Measurements from ENCODE around the gene ART1.
A peak's percentile ranks its signal among the peaks of the same experiment; 100 is the strongest.

The ART1 gene

DNA sequence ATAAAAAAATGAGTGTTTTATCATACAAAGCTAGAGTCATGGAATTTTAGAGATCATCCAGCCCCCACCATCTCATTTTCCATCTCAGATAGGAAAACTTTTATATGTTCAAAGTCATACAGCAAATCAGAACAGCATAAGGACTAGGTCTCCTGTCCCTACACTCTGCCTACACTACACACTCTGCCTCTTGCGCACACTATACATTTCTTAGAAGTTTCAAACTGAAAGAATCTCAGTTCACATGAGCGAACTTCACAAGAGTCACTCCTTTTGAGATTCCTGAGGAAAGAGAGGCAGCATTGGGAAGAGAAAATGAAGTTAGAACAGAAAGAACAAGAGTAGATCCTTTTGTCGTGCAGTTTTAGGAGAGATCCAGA is 39.7 kb upstream of the ART1 start:
- no peak overlapping the region for H3K4me2 ChIP-seq (ENCODE audit: low read length, poor library complexity, severe bottlenecking)
- WGBS: 100% methylated on average over 3 of the region's 3 CpGs

DNA sequence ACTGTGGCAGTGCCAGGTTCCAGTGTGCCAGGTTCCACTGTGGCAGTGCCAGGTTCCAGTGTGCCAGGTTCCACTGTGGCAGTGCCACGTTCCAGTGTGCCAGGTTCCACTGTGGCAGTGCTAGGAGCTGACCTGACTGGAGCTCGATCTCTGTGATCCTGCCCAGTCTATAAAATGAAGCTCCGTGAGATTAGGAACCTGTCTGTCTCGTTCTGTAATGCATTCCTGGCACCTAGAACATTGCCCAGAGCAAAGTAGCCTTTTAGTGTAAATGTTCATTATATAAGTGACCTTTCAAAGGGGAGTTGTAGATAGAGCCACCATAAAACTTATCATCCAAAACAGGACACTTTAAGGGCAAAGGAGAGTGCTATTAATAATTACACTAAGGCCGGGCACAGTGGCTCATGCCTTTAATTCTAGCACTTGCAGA is 39.1 kb upstream of the ART1 start:
- no peak overlapping the region for H4K91ac ChIP-seq (ENCODE audit: low read length)

More for the DNA sequence above, 39.7 kb upstream of the ART1 start:
- Histone ChIP-seq H2BK120ac (ENCODE audit: low read depth, low read length) (no peak overlapping the region), H3K27ac (ENCODE audit: low read length, poor library complexity, severe bottlenecking) (no peak overlapping the region), H4K91ac (ENCODE audit: low read length) (no peak overlapping the region), H3K4ac (ENCODE audit: low read depth in 1 of 2, low read length in 2 of 2) (no peak overlapping the region), H3K27me3 (ENCODE audit: control insufficient read depth in 1 of 2, insufficient read depth in 1 of 2, low read length in 2 of 2) (no peaks in the 10 kb centered on the region), H2BK12ac (ENCODE audit: low read length in 2 of 2) (no peak overlapping the region), H3K36me3 (ENCODE audit: control insufficient read depth in 1 of 2, insufficient read depth in 2 of 2, low read depth in 1 of 2, low read length in 2 of 2) (no peaks in the 10 kb centered on the region), H3K79me1 (replicated peaks; ENCODE audit: low read length, poor library complexity, severe bottlenecking) (no peaks in the 10 kb centered on the region), H3K23ac (ENCODE audit: low read length in 2 of 2) (no peak overlapping the region), H3K4me3 (ENCODE audit: insufficient read depth in 1 of 2, low read depth in 1 of 2, low read length in 2 of 2) (no peak overlapping the region), H3K4me1 (ENCODE audit: control insufficient read depth, insufficient read depth, low read depth, low read length) (no peaks in the 10 kb centered on the region), H2BK15ac (ENCODE audit: low read depth, poor library complexity, severe bottlenecking) (no peak overlapping the region), H3K9me3 (ENCODE audit: control insufficient read depth, low read length) (no peaks in the 10 kb centered on the region), H4K8ac (ENCODE audit: low read length) (no peak overlapping the region), H2AK5ac (ENCODE audit: low read length, severe bottlenecking) (no peak overlapping the region), H2BK5ac (ENCODE audit: low read depth, low read length, poor library complexity, severe bottlenecking) (no peak overlapping the region), H3K9ac (ENCODE audit: low read length) (no peak overlapping the region), H2AFZ (ENCODE audit: low read depth, low read length) (no peak overlapping the region), H3K14ac (ENCODE audit: low read length in 2 of 2) (no peak overlapping the region), H3K18ac (ENCODE audit: low read depth in 1 of 2, low read length in 2 of 2) (no peak overlapping the region)
- no peak for DNase-seq

DNA sequence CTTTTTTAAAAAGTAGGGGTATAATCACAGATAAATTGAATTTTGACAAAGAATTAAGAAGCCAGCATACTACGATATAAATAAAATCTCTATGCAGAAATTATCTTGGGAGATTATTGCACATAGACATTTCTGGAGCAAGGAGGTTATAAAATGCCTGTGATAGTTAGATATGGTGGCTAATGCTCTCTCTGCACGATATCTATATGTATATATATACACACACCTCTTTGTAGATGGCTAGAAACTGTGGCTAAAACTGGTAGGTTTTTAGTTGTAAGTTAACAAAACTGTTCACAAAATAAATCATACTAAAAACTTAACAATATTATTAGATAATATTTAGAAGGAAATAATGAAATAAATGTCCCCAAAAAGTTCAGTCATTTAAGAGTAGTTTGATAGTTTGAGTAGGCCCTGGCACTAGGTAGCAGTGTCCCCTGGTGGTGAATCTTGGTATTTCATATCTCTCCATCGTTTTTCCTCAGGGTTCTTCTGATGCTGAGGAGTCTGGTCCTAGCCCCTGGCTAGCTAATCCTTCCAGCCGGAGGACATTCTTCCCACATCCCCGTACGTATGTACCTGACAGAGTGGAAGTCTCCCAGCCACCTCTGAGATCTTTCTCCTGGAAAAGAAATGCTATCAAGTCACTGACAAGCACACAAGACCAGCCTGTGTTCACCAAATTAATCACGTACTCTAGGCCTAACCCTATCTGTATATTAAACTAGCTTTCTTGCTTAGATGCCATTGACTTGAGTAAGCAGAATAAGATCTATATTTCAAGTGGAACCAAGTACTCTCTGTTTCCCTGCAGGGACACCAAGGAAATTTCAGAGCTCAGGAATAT is 35.3 kb upstream of the ART1 start:
- H2BK12ac ChIP-seq (ENCODE audit: low read length in 2 of 2): no peak overlapping the region
- no peak overlapping the region for H4K8ac ChIP-seq (ENCODE audit: low read length)
- no peak overlapping the region for H3K4me3 ChIP-seq (ENCODE audit: insufficient read depth in 1 of 2, low read depth in 1 of 2, low read length in 2 of 2)
- no peak overlapping the region for H3K14ac ChIP-seq (ENCODE audit: low read length in 2 of 2)
- H2BK15ac ChIP-seq (ENCODE audit: low read depth, poor library complexity, severe bottlenecking): no peak overlapping the region
- H3K27ac ChIP-seq (ENCODE audit: low read length, poor library complexity, severe bottlenecking): no peak overlapping the region
- H3K23ac ChIP-seq (ENCODE audit: low read length in 2 of 2): no peak overlapping the region
- DNase-seq: peak; percentile 45
- no peaks in the 10 kb centered on the region for H3K36me3 ChIP-seq (ENCODE audit: control insufficient read depth in 1 of 2, insufficient read depth in 2 of 2, low read depth in 1 of 2, low read length in 2 of 2)
- H3K4me1 ChIP-seq (ENCODE audit: control insufficient read depth, insufficient read depth, low read depth, low read length): peaks cover under 1% of the 10 kb centered on the region
- no peak overlapping the region for H4K91ac ChIP-seq (ENCODE audit: low read length)
- no peak overlapping the region for H2AFZ ChIP-seq (ENCODE audit: low read depth, low read length)
- no peaks in the 10 kb centered on the region for H3K79me1 ChIP-seq (replicated peaks; ENCODE audit: low read length, poor library complexity, severe bottlenecking)
- WGBS: 25% methylated on average over 4 of the region's 7 CpGs
- no peak overlapping the region for H3K4me2 ChIP-seq (ENCODE audit: low read length, poor library complexity, severe bottlenecking)
- H3K27me3 ChIP-seq (ENCODE audit: control insufficient read depth in 1 of 2, insufficient read depth in 1 of 2, low read length in 2 of 2): no peaks in the 10 kb centered on the region
- H2BK120ac ChIP-seq (ENCODE audit: low read depth, low read length): no peak overlapping the region
- H3K9ac ChIP-seq (ENCODE audit: low read length): no peak overlapping the region
- H2AK5ac ChIP-seq (ENCODE audit: low read length, severe bottlenecking): no peak overlapping the region
- H3K4ac ChIP-seq (ENCODE audit: low read depth in 1 of 2, low read length in 2 of 2): no peak overlapping the region
- H2BK5ac ChIP-seq (ENCODE audit: low read depth, low read length, poor library complexity, severe bottlenecking): no peak overlapping the region
- peaks cover 6% of the 10 kb centered on the region for H3K9me3 ChIP-seq (ENCODE audit: control insufficient read depth, low read length)
- no peak overlapping the region for H3K18ac ChIP-seq (ENCODE audit: low read depth in 1 of 2, low read length in 2 of 2)

More for the DNA sequence above, 39.1 kb upstream of the ART1 start:
- Histone ChIP-seq H2AFZ (ENCODE audit: low read depth, low read length) (no peak overlapping the region), H3K4me1 (ENCODE audit: control insufficient read depth, insufficient read depth, low read depth, low read length) (no peaks in the 10 kb centered on the region), H2BK12ac (ENCODE audit: low read length in 2 of 2) (no peak overlapping the region), H3K4me2 (ENCODE audit: low read length, poor library complexity, severe bottlenecking) (no peak overlapping the region), H3K4me3 (ENCODE audit: insufficient read depth in 1 of 2, low read depth in 1 of 2, low read length in 2 of 2) (no peak overlapping the region), H3K14ac (ENCODE audit: low read length in 2 of 2) (no peak overlapping the region), H3K27ac (ENCODE audit: low read length, poor library complexity, severe bottlenecking) (no peak overlapping the region), H3K27me3 (ENCODE audit: control insufficient read depth in 1 of 2, insufficient read depth in 1 of 2, low read length in 2 of 2) (no peaks in the 10 kb centered on the region), H3K9me3 (ENCODE audit: control insufficient read depth, low read length) (no peaks in the 10 kb centered on the region), H2AK5ac (ENCODE audit: low read length, severe bottlenecking) (no peak overlapping the region), H3K9ac (ENCODE audit: low read length) (no peak overlapping the region), H2BK5ac (ENCODE audit: low read depth, low read length, poor library complexity, severe bottlenecking) (no peak overlapping the region), H3K18ac (ENCODE audit: low read depth in 1 of 2, low read length in 2 of 2) (no peak overlapping the region), H3K4ac (ENCODE audit: low read depth in 1 of 2, low read length in 2 of 2) (no peak overlapping the region), H4K8ac (ENCODE audit: low read length) (no peak overlapping the region), H2BK120ac (ENCODE audit: low read depth, low read length) (no peak overlapping the region), H2BK15ac (ENCODE audit: low read depth, poor library complexity, severe bottlenecking) (no peak overlapping the region), H3K36me3 (ENCODE audit: control insufficient read depth in 1 of 2, insufficient read depth in 2 of 2, low read depth in 1 of 2, low read length in 2 of 2) (no peaks in the 10 kb centered on the region), H3K79me1 (replicated peaks; ENCODE audit: low read length, poor library complexity, severe bottlenecking) (no peaks in the 10 kb centered on the region), H3K23ac (ENCODE audit: low read length in 2 of 2) (no peak overlapping the region)
- WGBS: 71% methylated on average over 4 of the region's 5 CpGs
- DNase-seq: no peak

DNA sequence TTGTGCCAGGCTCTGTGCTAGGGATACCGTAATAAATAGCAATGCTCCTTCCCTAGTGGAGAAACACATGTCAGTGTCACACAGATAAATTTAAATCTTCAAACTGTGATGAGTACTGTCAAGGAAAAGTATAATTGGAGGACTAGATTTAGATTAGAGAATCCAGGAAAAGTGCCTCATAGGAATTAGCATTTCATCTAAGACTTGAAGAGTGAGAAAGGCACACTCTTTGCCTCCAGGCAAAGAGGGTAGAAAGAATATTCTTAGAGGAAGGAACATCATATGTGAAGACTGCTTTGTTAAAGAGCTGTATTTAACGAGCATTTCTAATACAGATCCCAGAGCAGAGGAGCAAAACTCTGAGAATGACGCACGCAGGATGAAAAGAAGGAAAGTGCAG is 34.1 kb upstream of the ART1 start:
- H3K23ac ChIP-seq (ENCODE audit: low read length in 2 of 2): no peak overlapping the region
- no peaks in the 10 kb centered on the region for H3K27me3 ChIP-seq (ENCODE audit: control insufficient read depth in 1 of 2, insufficient read depth in 1 of 2, low read length in 2 of 2)
- no peak overlapping the region for H3K14ac ChIP-seq (ENCODE audit: low read length in 2 of 2)
- no peaks in the 10 kb centered on the region for H3K79me1 ChIP-seq (replicated peaks; ENCODE audit: low read length, poor library complexity, severe bottlenecking)
- H4K91ac ChIP-seq (ENCODE audit: low read length): no peak overlapping the region
- peaks cover 6% of the 10 kb centered on the region for H3K9me3 ChIP-seq (ENCODE audit: control insufficient read depth, low read length)
- no peak overlapping the region for H4K8ac ChIP-seq (ENCODE audit: low read length)
- no peak overlapping the region for H2BK12ac ChIP-seq (ENCODE audit: low read length in 2 of 2)
- no peak overlapping the region for H2BK15ac ChIP-seq (ENCODE audit: low read depth, poor library complexity, severe bottlenecking)
- no peak overlapping the region for H3K4me2 ChIP-seq (ENCODE audit: low read length, poor library complexity, severe bottlenecking)
- no peaks in the 10 kb centered on the region for H3K36me3 ChIP-seq (ENCODE audit: control insufficient read depth in 1 of 2, insufficient read depth in 2 of 2, low read depth in 1 of 2, low read length in 2 of 2)
- peaks cover 6% of the 10 kb centered on the region for H3K4me1 ChIP-seq (ENCODE audit: control insufficient read depth, insufficient read depth, low read depth, low read length)
- H3K9ac ChIP-seq (ENCODE audit: low read length): no peak overlapping the region
- H2AFZ ChIP-seq (ENCODE audit: low read depth, low read length): no peak overlapping the region
- H2AK5ac ChIP-seq (ENCODE audit: low read length, severe bottlenecking): no peak overlapping the region
- no peak for DNase-seq
- no peak overlapping the region for H3K4me3 ChIP-seq (ENCODE audit: insufficient read depth in 1 of 2, low read depth in 1 of 2, low read length in 2 of 2)
- H2BK120ac ChIP-seq (ENCODE audit: low read depth, low read length): no peak overlapping the region
- no peak overlapping the region for H2BK5ac ChIP-seq (ENCODE audit: low read depth, low read length, poor library complexity, severe bottlenecking)
- no peak overlapping the region for H3K18ac ChIP-seq (ENCODE audit: low read depth in 1 of 2, low read length in 2 of 2)
- H3K4ac ChIP-seq (ENCODE audit: low read depth in 1 of 2, low read length in 2 of 2): no peak overlapping the region
- H3K27ac ChIP-seq (ENCODE audit: low read length, poor library complexity, severe bottlenecking): no peak overlapping the region
- 92% methylated on average over 1 of the region's 4 CpGs for WGBS

Measured in mesenchymal stem cell (in vitro differentiated cells and primary cell).